Parathyroid adenoma (tissue), 2 donors: Measurements from ENCODE around the gene GRM2.
A peak's percentile ranks its signal among the peaks of the same experiment; 100 is the strongest.

Source experiments
- H2AFZ ChIP-seq: fragments of 300-600 bp; sonication (generic); one replicate; pipeline ENCODE4 v1.7.0; 2017; ENCODE audit warnings: antibody characterized with exemption, mild to moderate bottlenecking
- H3K27ac ChIP-seq: fragments of 300-600 bp; sonication (generic); one replicate; pipeline ENCODE4 v1.7.0; 2017
- H3K27me3 ChIP-seq: fragments of 300-600 bp; sonication (generic); one replicate; pipeline ENCODE4 v1.7.0; 2017; ENCODE audit warnings: low read length; ENCODE audit not compliant: control insufficient read depth, insufficient read depth
- H3K36me3 ChIP-seq: fragments of 300-600 bp; sonication (generic); one replicate; pipeline ENCODE4 v1.7.0; 2017; ENCODE audit warnings: low read length; ENCODE audit not compliant: control insufficient read depth, insufficient read depth
- H3K4me1 ChIP-seq: fragments of 300-600 bp; sonication (generic); one replicate; pipeline ENCODE4 v1.7.0; 2017; ENCODE audit warnings: control low read depth
- H3K4me2 ChIP-seq: fragments of 300-600 bp; sonication (generic); one replicate; pipeline ENCODE4 v1.7.0; 2017; ENCODE audit warnings: low read length
- H3K4me3 ChIP-seq: fragments of 300-600 bp; sonication (generic); one replicate; pipeline ENCODE4 v1.7.0; 2017; ENCODE audit warnings: low read depth, low read length
- H3K79me2 ChIP-seq: fragments of 300-600 bp; sonication (generic); one replicate; pipeline ENCODE4 v1.7.0; 2017; ENCODE audit warnings: control low read depth
- H3K9ac ChIP-seq: fragments of 300-600 bp; sonication (generic); one replicate; pipeline ENCODE4 v1.7.0; 2017; ENCODE audit warnings: mild to moderate bottlenecking
- H3K9me3 ChIP-seq: fragments of 300-600 bp; sonication (generic); one replicate; pipeline ENCODE4 v1.7.0; 2017; ENCODE audit warnings: low read length; ENCODE audit not compliant: control insufficient read depth
- TF ChIP-seq, protein P1 (sequence below): fragments of 300-600 bp; sonication (generic); IDR thresholded peaks from one replicate; pipeline ENCODE4 v1.7.0; 2017; ENCODE audit warnings: antibody characterized with exemption, mild to moderate bottlenecking
- donor health status: primary hyperparathyroidism.

GRM2 gene

GRCh38 chr3:51686512-51687215 is 20.2 kb upstream of the GRM2 start:
- H3K27me3 ChIP-seq: no peaks in the 10 kb centered on the region
- H3K79me2 ChIP-seq: peaks cover 34% of the 10 kb centered on the region
- no peak overlapping the region for H3K4me2 ChIP-seq
- H2AFZ ChIP-seq: no peak overlapping the region
- no peak overlapping the region for H3K4me3 ChIP-seq
- H3K36me3 ChIP-seq: no peaks in the 10 kb centered on the region
- H3K27ac ChIP-seq: peak overlapping the region; percentile 86
- H3K4me1 ChIP-seq: no peaks in the 10 kb centered on the region
- TF ChIP-seq, protein P1, sequence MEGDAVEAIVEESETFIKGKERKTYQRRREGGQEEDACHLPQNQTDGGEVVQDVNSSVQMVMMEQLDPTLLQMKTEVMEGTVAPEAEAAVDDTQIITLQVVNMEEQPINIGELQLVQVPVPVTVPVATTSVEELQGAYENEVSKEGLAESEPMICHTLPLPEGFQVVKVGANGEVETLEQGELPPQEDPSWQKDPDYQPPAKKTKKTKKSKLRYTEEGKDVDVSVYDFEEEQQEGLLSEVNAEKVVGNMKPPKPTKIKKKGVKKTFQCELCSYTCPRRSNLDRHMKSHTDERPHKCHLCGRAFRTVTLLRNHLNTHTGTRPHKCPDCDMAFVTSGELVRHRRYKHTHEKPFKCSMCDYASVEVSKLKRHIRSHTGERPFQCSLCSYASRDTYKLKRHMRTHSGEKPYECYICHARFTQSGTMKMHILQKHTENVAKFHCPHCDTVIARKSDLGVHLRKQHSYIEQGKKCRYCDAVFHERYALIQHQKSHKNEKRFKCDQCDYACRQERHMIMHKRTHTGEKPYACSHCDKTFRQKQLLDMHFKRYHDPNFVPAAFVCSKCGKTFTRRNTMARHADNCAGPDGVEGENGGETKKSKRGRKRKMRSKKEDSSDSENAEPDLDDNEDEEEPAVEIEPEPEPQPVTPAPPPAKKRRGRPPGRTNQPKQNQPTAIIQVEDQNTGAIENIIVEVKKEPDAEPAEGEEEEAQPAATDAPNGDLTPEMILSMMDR: no peak
- H3K9me3 ChIP-seq: no peaks in the 10 kb centered on the region
- no peak overlapping the region for H3K9ac ChIP-seq

DNA sequence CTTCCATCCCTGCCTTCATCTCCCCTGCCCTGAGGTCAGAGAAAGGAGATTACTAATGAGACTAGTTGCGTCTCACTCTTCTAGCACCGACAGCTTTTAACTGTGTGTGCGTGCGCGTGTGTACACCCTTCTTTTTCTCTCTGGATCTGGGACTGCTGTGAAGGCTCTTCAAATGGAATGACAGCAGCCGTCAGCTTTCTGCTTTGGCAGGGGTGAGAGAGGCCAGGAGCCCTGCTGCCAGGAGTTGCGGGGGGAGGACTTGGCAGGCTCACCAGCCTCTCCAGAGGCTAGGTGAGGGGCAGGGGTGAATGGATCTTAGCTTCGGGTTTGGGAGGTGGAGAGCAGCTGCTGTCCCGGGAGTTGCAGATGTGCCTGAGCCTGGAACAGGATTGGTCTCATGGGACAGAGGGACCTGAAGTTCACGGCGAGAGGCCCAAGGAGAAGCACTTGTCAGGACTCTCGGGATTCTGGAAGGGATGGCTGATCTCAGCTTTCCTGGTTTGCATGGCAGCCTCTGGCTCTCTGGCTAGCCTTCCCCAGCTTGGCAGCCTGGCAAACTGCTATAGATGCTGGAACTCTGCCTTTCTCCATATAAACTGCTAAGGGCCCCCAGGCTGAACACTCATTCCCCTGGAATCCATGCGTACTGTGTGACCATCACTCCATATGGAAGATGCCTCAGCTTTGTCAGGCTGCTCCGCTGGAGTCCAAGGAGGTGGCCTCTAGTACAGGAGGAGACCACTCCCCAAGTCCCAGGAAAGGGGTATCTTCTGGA is 19.2 kb upstream of the GRM2 start:
- Histone ChIP-seq H3K4me2 (no peak overlapping the region), H3K27ac (peak overlapping the region; percentile 86), H3K4me3 (no peak overlapping the region), H3K9ac (no peak overlapping the region), H2AFZ (no peak overlapping the region), H3K36me3 (no peaks in the 10 kb centered on the region), H3K9me3 (no peaks in the 10 kb centered on the region), H3K4me1 (no peaks in the 10 kb centered on the region), H3K27me3 (no peaks in the 10 kb centered on the region), H3K79me2 (peaks cover 28% of the 10 kb centered on the region)
- TF ChIP-seq, protein P1: no peak

DNA sequence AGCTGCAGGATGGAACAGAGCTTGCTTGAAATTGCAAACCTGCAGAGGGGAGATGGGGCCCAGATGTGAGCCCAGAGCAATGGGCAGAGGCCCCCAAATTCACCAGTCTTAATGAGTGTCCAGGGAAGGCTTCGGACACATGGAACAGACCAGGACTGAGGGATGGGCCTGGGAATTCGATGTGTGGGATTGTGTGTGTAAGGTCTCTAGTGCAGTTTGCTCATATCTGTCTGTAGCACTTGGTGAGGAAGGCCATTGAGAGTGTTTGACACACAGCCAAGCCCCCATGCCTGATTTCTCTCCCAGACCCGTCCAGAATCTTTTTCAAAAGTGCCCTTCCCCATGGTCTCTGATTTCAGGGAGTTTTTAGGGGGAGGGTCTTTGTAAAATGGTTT is 18.7 kb upstream of the GRM2 start:
- Histone ChIP-seq H3K4me1 (no peaks in the 10 kb centered on the region), H3K27ac (no peak overlapping the region), H3K4me3 (no peak overlapping the region), H3K4me2 (no peak overlapping the region), H3K9me3 (no peaks in the 10 kb centered on the region), H3K79me2 (peaks cover 22% of the 10 kb centered on the region), H3K9ac (no peak overlapping the region), H3K27me3 (no peaks in the 10 kb centered on the region), H2AFZ (no peak overlapping the region), H3K36me3 (no peaks in the 10 kb centered on the region)
- TF ChIP-seq, protein P1: no peak

- no peaks in the 10 kb centered on the region for H3K36me3 ChIP-seq
- no peak overlapping the region for H3K27ac ChIP-seq
Observed at GRCh38 chr3:51691021-51691420, 15.8 kb upstream of the GRM2 start.

More at GRCh38 chr3:51691021-51691420, 15.8 kb upstream of the GRM2 start:
- H3K4me2 ChIP-seq: no peak overlapping the region
- H3K9ac ChIP-seq: no peak overlapping the region
- H2AFZ ChIP-seq: no peak overlapping the region
- no peak overlapping the region for H3K4me3 ChIP-seq
- H3K4me1 ChIP-seq: no peaks in the 10 kb centered on the region
- H3K79me2 ChIP-seq: peaks cover 5% of the 10 kb centered on the region
- no peaks in the 10 kb centered on the region for H3K27me3 ChIP-seq
- TF ChIP-seq, protein P1: no peak
- no peaks in the 10 kb centered on the region for H3K9me3 ChIP-seq
